Bronchial epithelial cell (primary cell): ENCODE data around the gene GPSM1. TPM values are rescaled to one million over a fixed set of nuclear protein-coding genes. Genes with fewer than 3 reads are reported as not detected.

ENCODE experiments used
- DNase-seq: peaks from one replicate; pipeline ENCODE4 v3.0.0-alpha.2; 2010; ENCODE audit warnings: low read depth
- FAIRE-seq: peaks from 2 replicates; lab custom pipeline; 2011; peaks lifted over from hg19 to GRCh38; lab: Jason Lieb, UNC
- H3K27me3 ChIP-seq: 2 replicates; pipeline ENCODE4 v1.5.1; 2011; ENCODE audit warnings: low read length; ENCODE audit not compliant: control insufficient read depth, insufficient read depth
- H3K36me3 ChIP-seq: 2 replicates; pipeline ENCODE4 v1.5.1; 2011; ENCODE audit warnings: low read length; ENCODE audit not compliant: control insufficient read depth, insufficient read depth
- H3K4me3 ChIP-seq: 2 replicates; pipeline ENCODE4 v1.5.1; 2011; ENCODE audit warnings: mild to moderate bottlenecking, low read depth, low read length, control low read depth
- CTCF ChIP-seq: IDR thresholded peaks from 2 replicates; pipeline ENCODE4 v1.5.1; 2011; ENCODE audit warnings: mild to moderate bottlenecking, moderate library complexity, low read length, control low read depth, inconsistent platforms; ENCODE audit not compliant: insufficient read depth, severe bottlenecking
- total RNA-seq: library from RNA; depleted of rRNA; stranded (reverse); fragments of >200 nt; gene quantifications from 2 replicates; pipeline ENCODE4 v1.2.1, GENCODE V29; 2014

GPSM1 gene
- total RNA-seq, 1 donor from 2014 or later = 13.4 TPM

DNA sequence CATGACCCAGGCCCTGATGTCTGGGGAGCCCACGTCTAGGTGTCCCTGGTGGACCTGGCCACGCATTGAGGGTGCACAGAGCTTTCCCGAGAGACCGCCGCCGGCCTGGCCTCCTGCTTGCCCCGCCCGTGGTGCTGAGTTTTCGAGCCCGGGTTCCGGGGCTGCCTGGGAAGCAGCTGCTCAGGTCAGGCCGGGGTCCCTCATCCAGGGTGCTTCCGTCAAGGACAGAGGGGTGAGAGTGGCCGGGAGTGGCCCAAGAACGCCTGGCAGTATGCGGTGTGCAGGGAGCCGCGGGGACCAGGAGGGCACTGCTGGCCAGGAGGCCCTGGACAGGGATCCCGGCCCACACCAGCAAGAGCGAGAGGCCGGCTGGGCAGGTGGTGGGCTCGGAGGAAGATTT lies 43.0 kb upstream of the GPSM1 start:
- no peak for FAIRE-seq
- no peaks in the 10 kb centered on the region for H3K36me3 ChIP-seq
- H3K27me3 ChIP-seq = peaks cover 5% of the 10 kb centered on the region
- no peak overlapping the region for H3K4me3 ChIP-seq
- DNase-seq = no peak
- TF ChIP-seq CTCF = no peak

GRCh38 chr9:136284951-136285350 lies 42.4 kb upstream of the GPSM1 start:
- Histone ChIP-seq H3K27me3 (peaks cover 2% of the 10 kb centered on the region), H3K4me3 (no peak overlapping the region)

GRCh38 chr9:136285501-136286358 lies 41.6 kb upstream of the GPSM1 start:
- no peak for TF ChIP-seq CTCF
- no peak for FAIRE-seq
- peaks cover 2% of the 10 kb centered on the region for H3K27me3 ChIP-seq
- no peaks in the 10 kb centered on the region for H3K36me3 ChIP-seq
- no peak for DNase-seq
- H3K4me3 ChIP-seq = no peak overlapping the region

More at GRCh38 chr9:136284951-136285350, 42.4 kb upstream of the GPSM1 start:
- DNase-seq = no peak
- TF ChIP-seq CTCF = no peak
- FAIRE-seq = no peak
- H3K36me3 ChIP-seq = no peaks in the 10 kb centered on the region

- no peak for TF ChIP-seq CTCF
- H3K27me3 ChIP-seq = peaks cover 2% of the 10 kb centered on the region
- H3K4me3 ChIP-seq = no peak overlapping the region
- H3K36me3 ChIP-seq = no peaks in the 10 kb centered on the region
- no peak for DNase-seq
- FAIRE-seq = no peak
Observed at GRCh38 chr9:136286359-136286986, 40.9 kb upstream of the GPSM1 start.

DNA sequence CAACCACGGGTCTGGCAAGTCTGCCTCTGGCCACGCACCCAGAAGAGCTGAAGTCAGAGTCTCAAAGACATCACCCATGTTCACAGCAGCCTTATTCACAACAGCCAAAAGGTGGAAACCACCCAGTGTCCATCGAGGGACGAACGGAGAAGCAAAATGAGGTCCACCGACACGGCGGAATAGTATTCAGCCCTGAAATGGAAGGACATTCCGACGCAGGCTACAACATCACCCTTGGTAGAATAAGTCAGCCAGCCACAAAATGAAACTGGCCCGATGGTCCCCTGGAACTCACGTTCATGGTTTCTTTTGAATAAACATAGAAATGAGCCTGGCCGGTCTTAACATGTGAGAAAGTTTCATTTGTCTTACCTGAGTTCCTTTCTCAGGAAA lies 40.4 kb upstream of the GPSM1 start:
- H3K36me3 ChIP-seq = no peaks in the 10 kb centered on the region
- FAIRE-seq = no peak
- H3K4me3 ChIP-seq = no peak overlapping the region
- TF ChIP-seq CTCF = no peak
- DNase-seq = no peak
- peaks cover 2% of the 10 kb centered on the region for H3K27me3 ChIP-seq
